ENCODE results near the gene PARP3.

The PARP3 gene

DNA sequence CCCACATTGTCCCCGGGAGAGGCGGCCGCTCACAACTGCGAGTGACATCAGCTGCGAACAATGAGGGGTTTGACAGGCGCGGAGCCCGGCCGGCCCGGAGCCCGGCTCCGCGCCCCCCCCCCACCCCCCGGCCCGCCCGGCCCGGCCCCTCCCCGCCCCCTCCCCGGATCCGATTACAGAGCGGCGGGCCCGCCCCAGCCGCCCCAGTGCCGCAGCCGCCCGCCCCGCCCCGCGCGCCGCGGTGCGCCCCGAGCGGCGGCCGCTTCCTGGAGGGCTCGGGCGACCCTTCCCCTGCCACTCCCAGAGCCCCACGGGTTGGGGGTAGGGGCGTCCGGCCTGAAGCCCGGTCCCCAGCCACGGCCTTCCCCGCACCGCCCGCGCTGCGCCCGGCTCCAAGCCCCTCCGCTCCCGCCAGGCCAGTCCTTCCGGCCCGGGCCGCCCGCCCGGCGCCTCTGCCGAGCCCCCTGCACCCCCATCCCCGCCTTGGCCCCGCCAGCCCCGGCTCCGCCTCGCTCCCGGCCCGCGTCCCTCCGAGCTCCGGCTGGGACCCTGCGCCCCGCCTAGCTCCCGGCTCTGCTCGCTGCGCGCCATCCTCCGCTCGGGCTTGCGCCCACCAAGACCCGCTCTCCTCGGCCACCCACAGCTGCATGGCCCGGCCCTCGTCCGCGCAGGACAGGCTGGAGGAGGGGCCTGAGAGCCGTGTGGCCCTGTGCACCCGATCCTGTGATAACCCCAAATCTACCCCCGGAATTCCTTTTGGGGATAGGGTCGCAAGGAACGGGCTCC is 25.4 kb downstream of the PARP3 start, which contains the start of gene PCBP4:
TSS of gene PCBP4 (minus strand) at position 71 of the 786 bp plus-strand sequence. CDS start 6,214 bp downstream, outside the sequence.
- peak; percentile 12 to 42 (median 35) for DNase-seq

DNA sequence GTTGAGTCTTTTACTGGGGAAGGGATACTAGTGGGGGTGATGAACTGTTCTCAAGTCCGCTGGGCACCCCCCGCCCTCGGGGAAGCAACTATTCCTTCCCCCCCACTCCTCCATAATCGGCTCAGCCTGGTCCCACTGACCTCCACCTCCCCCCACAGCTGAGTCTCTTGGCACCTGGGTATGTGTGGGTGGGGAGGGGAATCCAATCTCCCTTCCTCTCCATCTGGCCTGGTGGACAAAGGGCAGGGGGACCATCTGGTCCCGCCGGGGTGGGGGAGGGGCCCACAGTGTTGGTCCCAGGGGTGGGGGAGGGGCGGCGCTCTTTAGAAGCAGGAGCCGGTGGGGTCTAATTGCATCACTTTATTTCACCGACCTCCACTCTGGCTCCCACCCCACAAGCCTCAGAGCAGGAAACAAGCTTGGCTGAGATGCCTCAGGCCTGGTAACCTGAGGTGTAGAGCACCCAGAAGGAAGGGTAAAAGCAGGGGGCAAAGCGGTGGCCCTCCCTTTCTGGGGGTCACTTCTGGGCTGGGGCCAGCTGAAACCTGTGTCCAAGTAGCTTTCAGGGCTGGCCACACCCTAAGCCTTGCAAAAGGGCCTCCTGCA is 26.1 kb downstream of the PARP3 start:
- DNase-seq: peak in 2 of 3 experiments; percentile 45 to 72

DNA sequence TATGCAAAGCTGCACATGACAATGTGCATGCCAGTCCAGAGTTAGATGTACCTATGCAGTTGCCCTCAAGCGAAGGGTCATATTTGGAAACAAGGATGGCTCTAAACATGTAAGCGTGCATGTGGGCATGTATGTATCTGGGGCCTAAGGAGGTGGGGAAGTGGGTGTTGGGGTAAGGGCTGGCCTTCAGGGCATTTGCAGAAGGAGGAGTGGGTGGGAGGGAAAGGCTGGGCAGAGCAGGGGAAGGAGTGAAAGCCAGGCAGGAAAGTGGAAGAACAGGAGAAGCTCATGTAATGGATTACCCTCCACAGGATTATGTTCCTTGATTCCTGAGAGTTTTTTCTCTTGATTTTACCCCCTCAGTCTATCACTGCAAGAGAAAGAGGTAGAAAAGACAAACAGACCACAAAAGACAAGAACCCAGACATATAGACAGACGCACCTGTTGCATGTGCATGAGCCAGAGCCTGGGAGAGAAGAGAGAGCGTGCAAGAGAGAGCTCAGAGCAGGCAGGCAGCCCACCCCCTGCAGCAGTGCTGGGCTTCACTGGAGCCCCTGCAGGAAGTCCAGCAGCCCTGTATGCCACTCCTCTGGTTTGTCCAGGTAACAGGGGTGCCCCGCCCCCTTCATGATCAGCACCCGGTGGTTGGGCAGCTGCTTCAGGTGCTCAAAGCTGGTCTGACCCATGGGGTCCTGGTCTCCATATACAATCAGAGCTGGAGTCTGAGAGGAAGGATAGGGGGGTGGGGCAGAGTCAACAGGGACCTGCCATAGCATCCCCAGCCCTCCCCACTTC is 26.9 kb downstream of the PARP3 start:
- DNase-seq: peak in 1 of 3 experiments; percentile 5

DNA sequence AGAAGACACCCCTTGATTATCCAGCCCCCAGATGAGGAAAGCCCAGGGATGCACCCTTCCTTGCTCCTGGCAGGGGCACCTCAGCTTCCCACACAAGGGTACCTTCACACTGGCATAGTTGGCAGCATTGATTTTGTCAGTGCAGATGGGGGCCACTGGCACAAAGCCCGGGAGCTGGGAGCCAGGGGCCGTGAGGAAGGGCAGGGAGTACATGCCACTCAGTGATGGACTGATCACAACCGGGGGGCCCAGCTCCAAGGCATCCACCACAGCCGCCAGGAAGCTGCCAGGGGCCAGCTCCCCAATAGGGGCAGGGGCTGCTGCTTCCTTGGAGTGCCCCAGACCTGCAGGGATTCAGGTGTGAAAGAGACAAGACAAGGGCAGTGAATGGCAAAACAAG is 27.7 kb downstream of the PARP3 start:
- no peak for DNase-seq

DNA sequence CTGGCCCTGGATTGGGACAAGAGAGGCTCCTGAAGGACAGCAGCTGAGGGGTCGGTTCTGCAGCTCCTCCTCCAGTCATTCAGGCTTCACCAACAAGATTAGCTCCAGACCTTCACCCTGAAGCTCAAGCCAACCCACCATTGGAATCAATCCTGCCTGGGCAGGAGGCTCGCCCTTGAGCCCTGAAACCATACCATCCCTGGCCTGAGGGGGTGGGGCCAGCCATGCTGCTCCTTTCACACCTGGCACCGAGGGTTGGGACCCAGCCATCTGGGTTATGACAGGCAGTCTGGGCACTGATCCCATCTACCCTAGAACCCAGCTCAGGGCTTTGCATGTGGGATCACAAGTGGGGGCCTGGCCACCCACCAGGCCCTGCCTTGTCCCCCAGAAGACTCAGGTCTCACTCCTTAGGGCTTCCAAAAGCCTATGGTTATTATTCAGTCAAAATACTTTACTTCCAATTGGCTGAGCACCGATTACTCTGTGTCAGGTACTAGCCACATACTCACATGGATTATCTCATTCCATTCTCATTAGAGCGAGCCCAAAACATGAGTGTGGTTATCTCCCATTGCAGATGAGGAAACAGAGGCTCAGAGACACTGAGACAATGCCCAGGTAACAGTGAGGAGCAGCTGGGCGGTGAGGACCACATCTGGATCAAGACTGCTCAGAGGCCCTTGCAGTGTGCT is 28.6 kb downstream of the PARP3 start:
- DNase-seq: peak in 1 of 3 experiments; percentile 3

DNA sequence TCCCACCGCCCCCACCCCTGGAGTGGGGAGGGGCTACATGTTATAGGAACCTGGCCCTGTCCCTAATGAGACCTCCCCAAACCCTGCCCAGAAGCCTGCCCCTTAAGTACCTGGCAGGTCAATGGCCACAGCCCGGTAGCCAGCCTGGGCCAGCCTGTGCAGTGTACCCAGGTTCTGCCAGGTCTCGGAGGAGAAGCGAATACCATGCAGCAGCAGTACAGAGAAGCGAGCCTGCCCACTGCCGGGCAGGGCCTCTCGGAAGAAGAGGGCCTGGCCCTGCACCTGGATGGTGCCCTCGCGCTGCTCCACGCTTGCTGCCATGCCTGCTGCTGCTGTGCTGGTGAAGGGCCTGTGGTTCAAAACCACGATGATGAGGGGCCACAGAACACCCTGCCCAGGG is 29.2 kb downstream of the PARP3 start:
- DNase-seq: no peak

DNA sequence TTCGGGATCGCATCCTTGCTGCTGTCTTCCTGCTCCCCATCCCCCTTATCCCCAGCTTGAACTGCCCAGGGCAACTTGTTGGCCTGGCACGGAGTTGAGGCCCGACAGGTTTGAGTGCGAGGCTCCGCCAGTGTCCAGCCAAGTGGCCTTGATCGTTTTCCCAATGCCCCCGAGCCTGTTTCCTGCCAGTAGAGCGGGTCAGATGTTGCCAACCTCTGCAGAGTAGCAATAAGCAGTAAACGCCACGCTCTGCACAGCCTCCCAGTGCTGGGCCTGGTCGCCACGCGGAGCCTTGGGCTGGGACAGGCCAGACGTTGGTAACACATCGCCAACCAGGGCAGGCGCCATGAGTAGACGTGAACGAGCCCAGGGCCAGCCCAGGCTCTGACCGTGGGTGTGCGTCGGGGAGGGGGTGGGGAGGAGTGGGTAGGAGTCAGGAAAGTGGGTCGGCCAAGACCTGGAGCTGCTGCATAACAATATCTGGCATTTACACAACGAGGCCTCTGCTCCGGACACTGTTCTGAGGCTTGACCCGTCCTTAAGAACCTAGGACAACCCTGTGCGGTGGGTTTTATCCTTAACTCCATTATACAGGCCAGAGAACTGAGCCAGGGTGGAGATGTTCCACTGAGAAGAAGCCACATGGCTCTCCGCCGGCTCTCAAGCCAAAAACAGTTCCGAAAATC is 32.3 kb downstream of the PARP3 start:
- DNase-seq: peak in 1 of 3 experiments; percentile 56

DNA sequence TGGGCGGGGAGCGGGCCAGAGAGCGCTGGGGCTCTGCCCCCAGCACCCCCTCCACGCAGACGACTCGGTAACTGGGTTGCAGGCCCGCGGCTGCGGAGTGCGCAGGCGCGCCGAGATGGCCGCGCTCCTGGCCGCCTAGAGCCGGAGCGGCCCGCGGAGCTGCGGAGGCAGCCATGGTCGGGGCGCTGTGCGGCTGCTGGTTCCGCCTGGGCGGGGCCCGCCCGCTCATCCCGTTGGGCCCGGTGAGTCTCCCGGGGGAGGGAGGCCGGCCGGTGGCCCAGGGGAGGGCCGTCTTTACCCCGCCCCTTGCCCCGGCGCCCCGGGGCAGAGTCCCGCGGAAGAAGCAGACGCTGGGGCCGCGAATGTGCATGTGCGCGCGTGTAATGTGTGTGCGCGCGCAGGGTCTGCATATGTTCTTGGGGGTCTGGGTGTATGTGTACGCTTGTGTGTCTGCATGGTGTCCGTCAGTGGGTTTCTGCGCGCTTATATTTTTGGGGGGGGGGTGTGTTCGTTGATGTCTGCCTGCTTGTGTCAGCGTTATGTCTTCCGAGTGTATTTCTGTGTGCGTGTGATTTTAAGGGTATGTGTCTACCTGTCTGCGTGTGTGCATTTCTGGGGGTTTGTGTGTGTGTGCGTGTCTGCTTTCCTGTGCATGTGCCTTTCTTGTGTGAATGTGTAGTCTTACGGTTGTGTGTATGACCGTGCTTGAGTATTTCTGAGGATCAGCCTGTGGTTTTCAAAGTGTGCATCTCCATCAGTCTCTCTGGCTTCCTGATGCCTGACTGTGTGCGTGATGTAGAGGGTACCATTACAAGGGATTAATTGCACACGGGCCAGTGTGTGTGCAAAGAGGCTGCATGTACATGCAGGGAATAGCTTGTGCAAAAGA is 33.0 kb downstream of the PARP3 start, which contains the start of gene ABHD14A:
TSS of gene ABHD14A (plus strand) at position 102 of the 889 bp plus-strand sequence. CDS start at position 174, 72 bp downstream.
- DNase-seq: peak; percentile 41 to 72 (median 70)

DNA sequence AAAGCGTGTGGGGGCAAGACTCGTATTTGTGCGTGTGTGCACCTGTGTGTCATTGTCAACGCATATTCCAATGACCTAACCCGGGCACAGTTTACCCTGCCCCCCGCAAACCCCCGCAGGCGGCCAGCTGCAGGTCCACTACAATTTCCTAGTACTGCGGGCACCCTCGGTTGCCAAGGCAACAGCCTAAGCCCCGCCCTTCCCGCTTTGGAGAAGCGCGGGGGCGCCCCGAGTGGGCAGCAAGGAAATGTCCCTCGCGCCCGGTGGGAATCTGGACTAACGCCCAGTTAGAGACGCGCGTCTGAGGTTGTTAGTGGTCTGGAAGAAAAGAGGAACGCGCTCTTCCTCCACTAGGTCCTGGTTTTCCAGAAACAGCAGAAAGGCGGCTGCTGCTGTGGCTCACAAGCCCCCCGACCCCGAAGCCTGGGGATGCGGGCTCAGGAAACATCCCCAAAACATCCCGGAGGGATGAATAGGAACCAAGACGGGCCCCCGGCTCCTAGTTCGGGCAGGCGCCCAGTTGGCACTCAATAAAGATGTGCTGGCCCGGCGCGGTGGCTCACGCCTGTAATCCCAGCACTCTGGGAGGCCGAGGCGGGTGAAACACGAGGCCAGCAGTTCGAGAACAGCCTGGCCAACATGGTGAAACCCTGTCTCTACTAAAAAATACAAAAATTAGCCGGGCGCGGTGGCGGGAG is 33.8 kb downstream of the PARP3 start:
- DNase-seq: peak in 2 of 3 experiments; percentile 51 to 78

DNA sequence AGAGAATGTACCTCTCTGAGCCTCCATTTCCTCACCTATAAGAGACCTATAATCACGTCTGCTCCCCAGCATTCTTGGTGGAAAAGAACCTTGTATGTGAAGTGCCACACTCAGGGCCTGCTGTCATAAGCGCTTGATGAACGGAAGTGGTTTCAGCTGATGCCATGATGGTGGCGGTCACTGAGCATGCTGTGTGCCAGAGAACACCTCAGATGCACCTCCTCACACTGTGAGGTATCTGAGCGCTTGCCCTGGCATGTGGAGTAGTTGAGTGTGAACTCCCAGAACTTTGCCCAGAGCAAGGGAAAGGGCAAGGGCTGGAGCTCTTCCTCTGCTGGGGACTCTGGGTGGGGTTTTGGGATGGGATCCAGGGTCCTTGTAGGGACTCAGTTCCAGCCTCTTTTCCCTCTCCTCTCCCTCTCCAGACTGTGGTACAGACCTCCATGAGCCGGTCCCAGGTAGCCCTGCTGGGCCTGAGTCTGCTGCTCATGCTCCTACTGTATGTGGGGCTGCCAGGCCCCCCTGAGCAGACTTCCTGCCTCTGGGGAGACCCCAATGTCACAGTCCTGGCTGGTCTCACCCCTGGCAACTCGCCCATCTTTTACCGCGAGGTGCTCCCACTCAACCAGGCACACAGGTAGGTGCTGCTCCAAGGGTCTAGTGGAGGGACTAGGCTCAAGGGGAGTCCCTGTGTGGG is 35.4 kb downstream of the PARP3 start:
- no peak for DNase-seq

DNA sequence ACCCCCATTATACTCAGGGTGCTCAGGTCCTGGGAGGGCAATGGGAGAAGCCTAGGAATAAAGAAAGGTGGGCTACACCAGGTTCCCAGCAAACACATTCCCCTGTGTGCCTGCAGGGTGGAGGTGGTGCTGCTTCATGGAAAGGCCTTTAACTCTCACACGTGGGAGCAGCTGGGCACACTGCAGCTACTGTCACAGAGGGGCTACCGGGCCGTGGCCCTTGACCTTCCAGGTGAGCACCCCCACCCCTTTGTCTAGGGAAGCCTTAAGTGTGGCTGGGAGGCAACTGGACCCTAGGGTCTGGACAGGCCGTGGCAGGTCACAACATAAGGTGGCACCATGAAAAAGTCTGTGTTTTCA is 36.0 kb downstream of the PARP3 start:
- DNase-seq: no peak

DNA sequence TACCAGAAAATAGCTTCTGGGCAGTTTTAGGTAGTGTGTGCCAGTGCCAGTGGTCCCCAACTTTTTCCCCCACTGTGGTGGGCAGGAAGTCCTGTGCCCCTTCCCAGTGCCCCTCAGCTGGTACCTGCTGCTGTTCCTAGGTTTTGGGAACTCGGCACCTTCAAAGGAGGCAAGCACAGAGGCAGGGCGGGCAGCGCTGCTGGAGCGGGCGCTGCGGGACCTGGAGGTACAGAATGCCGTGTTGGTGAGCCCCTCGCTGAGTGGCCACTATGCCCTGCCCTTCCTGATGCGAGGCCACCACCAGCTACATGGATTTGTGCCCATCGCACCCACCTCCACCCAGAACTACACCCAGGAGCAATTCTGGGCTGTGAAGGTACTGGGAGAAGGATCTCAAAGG is 38.1 kb downstream of the PARP3 start:
- no peak for DNase-seq

DNA sequence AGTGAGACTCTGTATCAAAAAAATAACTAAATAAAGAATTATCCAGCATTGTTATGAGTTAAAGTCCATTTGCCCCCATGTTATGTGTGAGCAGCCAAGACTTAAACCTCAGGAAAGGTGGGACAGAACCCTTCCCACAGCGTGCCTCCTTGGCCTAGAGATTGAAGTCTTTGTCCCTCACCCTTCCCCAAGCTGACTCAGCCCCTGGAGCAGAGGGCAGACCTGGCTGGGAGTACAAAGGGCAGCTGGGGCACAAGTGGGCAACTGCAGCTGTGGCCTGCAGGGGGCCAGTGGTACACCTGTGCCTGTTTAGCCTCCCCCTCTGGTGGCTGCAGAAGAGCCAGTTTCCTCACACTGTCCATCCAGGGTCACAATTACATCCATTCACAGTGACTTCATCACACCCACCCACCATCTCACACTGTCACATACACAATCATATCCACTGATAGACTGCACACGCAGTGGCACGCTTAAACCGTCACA is 40.2 kb downstream of the PARP3 start:
- peak in 2 of 3 experiments; percentile 59 to 79 for DNase-seq

DNA sequence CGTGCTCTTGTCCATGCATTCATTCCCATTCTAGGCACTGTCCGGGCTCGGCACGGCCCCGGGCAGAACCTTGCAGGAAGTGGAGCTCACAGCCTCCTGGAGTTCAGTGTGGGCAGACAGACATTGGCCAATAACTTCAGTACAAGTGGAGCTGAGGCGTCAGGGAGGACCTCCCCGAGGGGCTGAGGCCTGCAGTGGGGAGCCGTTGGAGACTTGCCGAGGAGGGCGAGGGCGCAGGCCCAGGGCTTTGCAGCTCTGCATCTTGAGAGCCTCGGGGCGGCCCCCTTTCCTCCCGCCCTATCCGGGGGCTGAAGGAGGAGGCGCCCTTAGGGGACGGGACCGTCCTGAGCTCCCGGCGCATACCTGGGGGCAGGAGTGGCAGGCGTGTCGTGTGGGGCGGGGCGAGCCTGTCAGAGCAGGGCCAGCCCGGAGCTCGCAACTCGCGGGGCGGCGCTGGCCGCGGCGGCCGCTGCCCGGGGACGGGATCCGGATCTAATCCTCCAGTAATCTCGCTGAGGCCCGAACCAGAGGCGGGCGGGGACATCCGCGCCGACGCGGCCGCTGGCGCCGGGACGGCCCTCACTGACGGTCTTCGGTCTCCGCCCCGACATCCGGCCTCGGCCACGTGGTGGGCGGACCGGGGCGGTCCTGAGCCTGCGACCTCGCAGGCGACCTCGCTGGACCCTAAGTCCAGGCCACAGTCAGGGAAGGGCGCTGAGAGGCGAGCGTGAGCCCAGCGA is 40.8 kb downstream of the PARP3 start, which contains the start of gene ACY1:
TSS of gene ACY1 (plus strand) at position 698 of the 740 bp plus-strand sequence. CDS start 530 bp downstream, outside the sequence.
- DNase-seq: peak; percentile 23 to 66 (median 62)

DNA sequence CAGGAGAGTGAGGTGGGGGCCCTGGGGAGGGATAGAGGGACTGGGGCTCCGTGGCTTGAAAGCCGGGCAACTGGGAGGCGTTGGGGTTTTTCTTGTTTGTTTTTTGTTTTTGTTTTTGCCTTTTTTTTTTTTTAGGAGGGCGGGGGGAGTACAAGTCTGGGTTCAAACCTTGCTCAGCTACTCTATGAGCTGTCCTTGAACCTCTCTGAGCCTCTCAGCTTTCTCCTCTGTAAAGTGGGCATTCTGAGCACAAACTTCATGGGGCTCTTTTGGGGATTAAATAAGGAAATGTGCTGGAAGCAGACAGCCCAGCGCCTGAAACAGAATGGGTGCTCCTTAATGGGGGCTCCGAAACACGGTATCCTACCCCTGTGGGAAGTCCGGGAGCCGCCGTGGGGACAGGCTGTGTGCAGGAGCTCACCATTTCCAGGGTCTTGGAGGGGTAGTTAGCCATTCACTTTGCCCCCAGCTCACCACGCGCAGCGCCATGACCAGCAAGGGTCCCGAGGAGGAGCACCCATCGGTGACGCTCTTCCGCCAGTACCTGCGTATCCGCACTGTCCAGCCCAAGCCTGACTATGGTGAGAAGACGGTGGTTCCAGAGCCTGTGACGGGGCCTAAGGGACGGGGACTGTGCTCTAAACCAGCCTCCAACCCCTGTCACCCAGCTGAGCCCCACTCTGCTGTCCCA is 41.6 kb downstream of the PARP3 start:
- no peak for DNase-seq

DNA sequence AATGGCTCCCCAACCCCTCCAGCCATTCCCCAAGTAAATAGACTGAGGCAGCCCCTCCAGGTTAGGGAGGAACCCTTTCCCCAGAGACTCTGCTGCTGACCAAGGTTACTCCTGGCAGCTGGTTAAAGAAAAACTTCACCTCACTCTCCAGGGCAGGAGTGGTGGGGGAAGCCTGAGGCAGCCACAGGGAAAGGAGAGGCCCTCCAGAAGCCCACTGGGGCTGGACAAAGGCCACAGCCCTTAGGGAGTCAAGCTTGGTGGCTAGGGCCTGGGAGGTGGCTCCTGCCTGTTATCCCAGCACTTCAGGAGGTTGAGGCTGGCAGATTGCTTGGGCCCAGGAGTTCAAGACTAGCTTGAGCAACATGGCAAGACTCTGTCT is 42.1 kb downstream of the PARP3 start:
- no peak for DNase-seq

DNA sequence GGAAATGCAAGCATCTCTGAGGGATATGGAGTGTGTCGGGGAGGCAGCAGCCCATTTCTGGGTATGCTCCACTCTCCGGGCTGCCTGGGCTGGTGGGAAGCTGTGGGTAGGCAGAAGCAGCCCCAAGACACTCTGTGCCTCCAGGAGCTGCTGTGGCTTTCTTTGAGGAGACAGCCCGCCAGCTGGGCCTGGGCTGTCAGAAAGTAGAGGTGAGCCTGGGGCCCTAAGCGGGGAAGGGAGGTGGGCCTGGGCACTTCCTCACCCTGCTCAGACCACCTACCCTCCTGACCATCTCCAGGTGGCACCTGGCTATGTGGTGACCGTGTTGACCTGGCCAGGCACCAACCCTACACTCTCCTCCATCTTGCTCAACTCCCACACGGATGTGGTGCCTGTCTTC is 42.9 kb downstream of the PARP3 start:
- no peak for DNase-seq

Measured in NCI-H1417 (cell line).